ENCODE results near the gene SMCO3.

Gene SMCO3

GRCh38 chr12:14774074-14774905, 39.7 kb downstream of the SMCO3 start:
- in situ Hi-C loops (cut with MboI; ENCODE audit: low sequenced_read_pairs, unreplicated experiment) = no loop called here
- DNase-seq (ENCODE audit: low spot score) = peak; percentile 92
- no peak for TF ChIP-seq CTCF (IDR thresholded peaks at IDR 0.05; ENCODE audit: borderline replicate concordance, control extremely low read depth, extremely low read depth, insufficient read depth, missing control alignments)

- peak; percentile 31 for DNase-seq (ENCODE audit: low spot score)
- in situ Hi-C loops (cut with MboI; ENCODE audit: low sequenced_read_pairs, unreplicated experiment) = no loop called here
- TF ChIP-seq CTCF (IDR thresholded peaks at IDR 0.05; ENCODE audit: borderline replicate concordance, control extremely low read depth, extremely low read depth, insufficient read depth, missing control alignments) = no peak
Measured at GRCh38 chr12:14773685-14774073, 40.3 kb downstream of the SMCO3 start.

GRCh38 chr12:14772946-14773345, 41.0 kb downstream of the SMCO3 start:
- in situ Hi-C loops (cut with MboI; ENCODE audit: low sequenced_read_pairs, unreplicated experiment) = no loop called here
- DNase-seq (ENCODE audit: low spot score) = no peak
- no peak for TF ChIP-seq CTCF (IDR thresholded peaks at IDR 0.05; ENCODE audit: borderline replicate concordance, control extremely low read depth, extremely low read depth, insufficient read depth, missing control alignments)

- TF ChIP-seq CTCF (IDR thresholded peaks at IDR 0.05; ENCODE audit: borderline replicate concordance, control extremely low read depth, extremely low read depth, insufficient read depth, missing control alignments) = no peak
- DNase-seq (ENCODE audit: low spot score) = peak; percentile 46
Measured at GRCh38 chr12:14771651-14772137, 42.3 kb downstream of the SMCO3 start.

GRCh38 chr12:14770496-14771461, 43.2 kb downstream of the SMCO3 start:
- no peak for TF ChIP-seq CTCF (IDR thresholded peaks at IDR 0.05; ENCODE audit: borderline replicate concordance, control extremely low read depth, extremely low read depth, insufficient read depth, missing control alignments)
- DNase-seq (ENCODE audit: low spot score) = peak; percentile 78
- in situ Hi-C loops (cut with MboI; ENCODE audit: low sequenced_read_pairs, unreplicated experiment) = no loop called here

More at GRCh38 chr12:14771651-14772137, 42.3 kb downstream of the SMCO3 start:
- in situ Hi-C loops (cut with MboI; ENCODE audit: low sequenced_read_pairs, unreplicated experiment) = no loop called here

GRCh38 chr12:14769969-14770495, 44.0 kb downstream of the SMCO3 start:
- in situ Hi-C loops (cut with MboI; ENCODE audit: low sequenced_read_pairs, unreplicated experiment) = no loop called here
- TF ChIP-seq CTCF (IDR thresholded peaks at IDR 0.05; ENCODE audit: borderline replicate concordance, control extremely low read depth, extremely low read depth, insufficient read depth, missing control alignments) = peak; percentile 90
- peak; percentile 77 for DNase-seq (ENCODE audit: low spot score)
